HCT116 (cell line): ENCODE measurements around the gene PPDPF. TPM values are rescaled to one million over a fixed set of nuclear protein-coding genes. Genes with fewer than 3 reads are reported as not detected.

Experiments
- ATAC-seq: fragments of 200-7000 bp; cut with Tn5 transposase; 2 replicates; pipeline ENCODE4 v1.9.1; 2020; ENCODE audit warnings: mild to moderate bottlenecking, moderate library complexity
- BruUV-seq: library from RNA; stranded (reverse); fragments of 400-500 nt; replicated peaks from 2 replicates; lab custom pipeline; 2021; lab: Mats Ljungman, UMichigan
- CTCF ChIA-PET: fragments of 300-600 bp; sonication (Branson Sonifier 250); formaldehyde crosslinking; loops from one replicate; lab custom pipeline; 2021; ENCODE audit warnings: antibody characterized with exemption; lab: Charles Lee
- POLR2A ChIA-PET: fragments of 300-600, 350-600 bp; sonication (Branson Sonifier 250); formaldehyde crosslinking; loops from one replicate; lab custom pipeline; 2021; ENCODE audit warnings: antibody characterized with exemption; lab: Charles Lee
- RAD21 ChIA-PET, 2 experiments: fragments of 300-600 bp; sonication (Branson Sonifier 250); formaldehyde crosslinking; loops; one replicate each; lab custom pipeline; 2023; ENCODE audit warnings: low total read pairs in 2 of 2; ENCODE audit not compliant: uncharacterized antibody in 2 of 2, unreplicated experiment in 2 of 2, low non-redundant PET in 1 of 2; lab: Charles Lee
- DNase-seq: peaks from one replicate; pipeline ENCODE4 v3.0.0-alpha.2; 2010; ENCODE audit warnings: low read depth, low spot score
- H2AFZ ChIP-seq: fragments of 200-600 bp; shearing (Covaris generic), sonication (generic); 2 replicates; pipeline ENCODE4 v1.6.1; 2017; ENCODE audit warnings: low read depth, mixed run types, mixed read lengths, antibody characterized with exemption, low read length; ENCODE audit not compliant: poor library complexity, severe bottlenecking
- H3K27ac ChIP-seq: 2 replicates; pipeline ENCODE4 v1.5.1; 2012; ENCODE audit warnings: low read depth, low read length
- H3K27me3 ChIP-seq: fragments of 200-600 bp; sonication (generic); 2 replicates; pipeline ENCODE4 v1.6.1; 2016; ENCODE audit warnings: mixed run types, low read length, mixed read lengths; ENCODE audit not compliant: insufficient read depth
- H3K36me3 ChIP-seq, 2 experiments: fragments of 200-500 bp in 1 of 2; fragments of 200-600 bp in 1 of 2; sonication (Bioruptor generic) in 1 of 2; sonication (generic) in 1 of 2; 2 replicates each; pipeline versions ENCODE4 v1.5.1 to v1.6.1; 2014 to 2016; ENCODE audit warnings: low read length in 2 of 2, inconsistent platforms in 1 of 2, mixed read lengths in 1 of 2, mixed run types in 1 of 2; ENCODE audit not compliant: insufficient read depth in 2 of 2, control insufficient read depth in 1 of 2
- H3K4me1 ChIP-seq, 2 experiments: fragments of 200-600 bp in 1 of 2; sonication (generic) in 1 of 2; 2 replicates each; pipeline versions ENCODE4 v1.5.1 to v1.6.1; 2012 to 2017; ENCODE audit warnings: low read length in 2 of 2, inconsistent platforms in 1 of 2, mild to moderate bottlenecking in 1 of 2, mixed read lengths in 1 of 2, mixed run types in 1 of 2, moderate library complexity in 1 of 2; ENCODE audit not compliant: insufficient read depth in 2 of 2, control insufficient read depth in 1 of 2
- H3K4me2 ChIP-seq: fragments of 200-600 bp; sonication (generic); 2 replicates; pipeline ENCODE4 v1.6.1; 2017; ENCODE audit warnings: mixed run types, low read length, mixed read lengths
- H3K4me3 ChIP-seq, 2 experiments: fragments of 200-600 bp in 1 of 2; sonication (generic) in 1 of 2; replicated peaks in 1 of 2; 2 replicates each; pipeline ENCODE4 v1.5.1; 2011 to 2016; ENCODE audit warnings: low read length in 2 of 2, control low read depth in 1 of 2, low read depth in 1 of 2, mild to moderate bottlenecking in 1 of 2, mixed read lengths in 1 of 2, mixed run types in 1 of 2
- H3K79me2 ChIP-seq: fragments of 200-600 bp; sonication (generic); 2 replicates; pipeline ENCODE4 v1.6.1; 2017; ENCODE audit warnings: mild to moderate bottlenecking, mixed run types, low read length, moderate library complexity, mixed read lengths; ENCODE audit not compliant: insufficient read depth
- H3K9ac ChIP-seq: fragments of 200-600 bp; sonication (generic); 2 replicates; pipeline ENCODE4 v1.6.1; 2016; ENCODE audit warnings: low read length, mixed read lengths
- H3K9me2 ChIP-seq: fragments of 200-600 bp; sonication (generic), shearing (Covaris generic); 2 replicates; pipeline ENCODE4 v1.6.1; 2017; ENCODE audit warnings: mixed run types, mild to moderate bottlenecking, moderate library complexity; ENCODE audit not compliant: insufficient read depth
- H3K9me3 ChIP-seq, 2 experiments: fragments of 200-500 bp in 1 of 2; fragments of 200-600 bp in 1 of 2; sonication (Bioruptor generic) in 1 of 2; sonication (generic) in 1 of 2; 2 replicates each; pipeline ENCODE4 v1.6.1; 2014 to 2017; ENCODE audit warnings: low read length in 2 of 2, mixed read lengths in 2 of 2, inconsistent platforms in 1 of 2, low read depth in 1 of 2, mild to moderate bottlenecking in 1 of 2, mixed run types in 1 of 2, moderate library complexity in 1 of 2; ENCODE audit not compliant: control insufficient read depth in 1 of 2, insufficient read depth in 1 of 2
- H4K20me1 ChIP-seq: fragments of 200-600 bp; sonication (generic), shearing (Covaris generic); 2 replicates; pipeline ENCODE4 v1.6.1; 2017; ENCODE audit warnings: mixed run types, mild to moderate bottlenecking, moderate library complexity; ENCODE audit not compliant: insufficient read depth
- CBX3 ChIP-seq: IDR thresholded peaks from 2 replicates; pipeline ENCODE4 v1.6.1; 2012; ENCODE audit warnings: low read depth
- EZH2 ChIP-seq: fragments of 200-600 bp; sonication (generic); IDR thresholded peaks from 2 replicates; pipeline ENCODE4 v1.6.1; 2017; ENCODE audit warnings: antibody characterized with exemption, mixed run types
- EZH2phosphoT487 ChIP-seq: fragments of 200-600 bp; IDR thresholded peaks from 2 replicates; pipeline ENCODE4 v1.6.1; 2018; ENCODE audit warnings: antibody characterized with exemption, borderline replicate concordance
- FOSL1 ChIP-seq: IDR thresholded peaks from 2 replicates; pipeline ENCODE4 v1.6.1; 2012; ENCODE audit warnings: low read depth
- POLR2AphosphoS5 ChIP-seq: IDR thresholded peaks from 2 replicates; pipeline ENCODE4 v1.6.1; 2011; ENCODE audit warnings: mild to moderate bottlenecking, low read depth, low read length, moderate library complexity
- SRF ChIP-seq: IDR thresholded peaks from 2 replicates; pipeline ENCODE4 v1.6.1; 2012; ENCODE audit warnings: low read depth
- TCF7L2 ChIP-seq: IDR thresholded peaks from 2 replicates; pipeline ENCODE4 v1.7.0; 2011; ENCODE audit warnings: borderline replicate concordance, inconsistent platforms; ENCODE audit not compliant: insufficient read depth, insufficient read length; ENCODE audit errors: extremely low read depth
- YY1 ChIP-seq: IDR thresholded peaks from 2 replicates; pipeline ENCODE4 v1.6.1; 2011; ENCODE audit warnings: low read length, low read depth, moderate library complexity, mild to moderate bottlenecking; ENCODE audit not compliant: insufficient replicate concordance; ENCODE audit errors: extremely low read depth
- ZBTB33 ChIP-seq: IDR thresholded peaks from 2 replicates; pipeline ENCODE4 v1.6.1; 2011; ENCODE audit warnings: mild to moderate bottlenecking, low read length, moderate library complexity; ENCODE audit not compliant: insufficient replicate concordance; ENCODE audit errors: extremely low read depth
- ZFX ChIP-seq: fragments of 450-650 bp; IDR thresholded peaks from 2 replicates; pipeline ENCODE4 v1.6.1; 2017
- intact Hi-C: fragments of 100-400 bp; cut with micrococcal nuclease; formaldehyde crosslinking; loops from 2 replicates; pipeline ENCODE4 v1.10.0; 2022
- total RNA-seq: library from RNA; stranded (reverse); gene quantifications from one replicate; pipeline ENCODE4 v1.2.1, GENCODE V29; 2021; ENCODE audit not compliant: unreplicated experiment
- TF ChIP-seq, protein P1 (sequence below), 3 experiments: fragments of 200-600 bp in 1 of 3; sonication (generic) in 1 of 3; IDR thresholded peaks in 2 of 3; conservative IDR thresholded peaks in 1 of 3; 2 replicates each; pipeline ENCODE4 v1.5.1; 2012 to 2017; ENCODE audit warnings: low read depth in 2 of 3, low read length in 2 of 3, antibody characterized with exemption in 1 of 3, borderline replicate concordance in 1 of 3, control low read depth in 1 of 3, mild to moderate bottlenecking in 1 of 3, mixed read lengths in 1 of 3, mixed run types in 1 of 3, moderate library complexity in 1 of 3; ENCODE audit not compliant: insufficient read depth in 1 of 3

Gene PPDPF
- total RNA-seq, 1 experiment from 2014 or later, result 346 TPM

GRCh38 chr20:63520934-63521601 lies 503 bp downstream of the PPDPF start:
- RAD21 ChIA-PET, result interaction anchor here (0.7 to 1.1 kb wide), 3 partner anchors 17 to 37 kb away, joined by 3 read pairs; no protein-coding TSS in a partner anchor
- CTCF ChIA-PET, result interaction anchor here (0.7 to 1.9 kb wide), 5 partner anchors 10 to 453 kb away, joined by 3 to 9 read pairs (median 5); partner anchors contain the start of gene PTK6
- peak; percentile 56 for ATAC-seq
- Histone ChIP-seq H3K4me2 (peak overlapping the region; percentile 93), H2AFZ (no peak overlapping the region), H3K9me3 (peaks cover 5 to 7% of the 10 kb centered on the region in 2 experiments; a peak in 2 of 4 replicates), H3K27ac (peak overlapping the region; percentile 98), H3K9ac (peak overlapping the region; percentile 94), H4K20me1 (no peaks in the 10 kb centered on the region), H3K36me3 (peaks cover 6 to 24% of the 10 kb centered on the region in 2 experiments), H3K9me2 (no peaks in the 10 kb centered on the region), H3K27me3 (no peaks in the 10 kb centered on the region), H3K79me2 (peaks cover 21% of the 10 kb centered on the region)
- POLR2A ChIA-PET, result interaction anchor here (0.9 to 2.1 kb wide), 5 partner anchors 10 to 41 kb away, joined by 3 to 10 read pairs (median 7); partner anchors contain the start of gene PTK6
- BruUV-seq, result TSS peak; percentile 78
- intact Hi-C loops, result no loop called here
- TF ChIP-seq ZBTB33 (no peak), SRF (no peak), POLR2AphosphoS5 (no peak), YY1 (no peak), EZH2phosphoT487 (no peak), CBX3 (no peak), ZFX (peak; percentile 26; the same call in 1 of the 2 replicates), EZH2 (no peak), TCF7L2 (peak; percentile 68), FOSL1 (no peak)
- TF ChIP-seq, protein P1, sequence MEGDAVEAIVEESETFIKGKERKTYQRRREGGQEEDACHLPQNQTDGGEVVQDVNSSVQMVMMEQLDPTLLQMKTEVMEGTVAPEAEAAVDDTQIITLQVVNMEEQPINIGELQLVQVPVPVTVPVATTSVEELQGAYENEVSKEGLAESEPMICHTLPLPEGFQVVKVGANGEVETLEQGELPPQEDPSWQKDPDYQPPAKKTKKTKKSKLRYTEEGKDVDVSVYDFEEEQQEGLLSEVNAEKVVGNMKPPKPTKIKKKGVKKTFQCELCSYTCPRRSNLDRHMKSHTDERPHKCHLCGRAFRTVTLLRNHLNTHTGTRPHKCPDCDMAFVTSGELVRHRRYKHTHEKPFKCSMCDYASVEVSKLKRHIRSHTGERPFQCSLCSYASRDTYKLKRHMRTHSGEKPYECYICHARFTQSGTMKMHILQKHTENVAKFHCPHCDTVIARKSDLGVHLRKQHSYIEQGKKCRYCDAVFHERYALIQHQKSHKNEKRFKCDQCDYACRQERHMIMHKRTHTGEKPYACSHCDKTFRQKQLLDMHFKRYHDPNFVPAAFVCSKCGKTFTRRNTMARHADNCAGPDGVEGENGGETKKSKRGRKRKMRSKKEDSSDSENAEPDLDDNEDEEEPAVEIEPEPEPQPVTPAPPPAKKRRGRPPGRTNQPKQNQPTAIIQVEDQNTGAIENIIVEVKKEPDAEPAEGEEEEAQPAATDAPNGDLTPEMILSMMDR (IDR thresholded peaks at IDR 0.05 in 2 of 3, conservative IDR thresholded peaks at IDR 0.05 in 1 of 3; ENCODE audit: borderline replicate concordance in 1 of 3, insufficient read depth in 1 of 3, low read depth in 2 of 3, low read length in 2 of 3), result no peak
- TF ChIP-seq, all 23 proteins: peak for 2
- H3K4me1 ChIP-seq, result peaks cover 7 to 43% of the 10 kb centered on the region in 2 experiments; a peak in 3 of 4 replicates
- peak overlapping the region; percentile 89 to 97 for H3K4me3 ChIP-seq
- DNase-seq, result no peak
